GM12878 (cell line): ENCODE results near the gene TTC17. TPM values are rescaled to one million over a fixed set of nuclear protein-coding genes. Genes with fewer than 3 reads are reported as not detected.

Experiments used
- ATAC-seq: fragments of 200-7000 bp; cut with Tn5 transposase; 3 replicates; pipeline ENCODE4 v1.9.1; 2020; ENCODE audit warnings: mild to moderate bottlenecking, moderate library complexity
- BruUV-seq: library from RNA; stranded (reverse); fragments of 400-500 nt; replicated peaks from 2 replicates; lab custom pipeline; 2021; lab: Mats Ljungman, UMichigan
- CTCF ChIA-PET: fragments of 300-600 bp; sonication (Branson Sonifier 250); formaldehyde crosslinking; extraction: SDS; loops from one replicate; lab custom pipeline; 2021; ENCODE audit warnings: inconsistent platforms; lab: Yijun Ruan, JAX
- POLR2A ChIA-PET: fragments of 350-600 bp; formaldehyde crosslinking; extraction: SDS; loops from one replicate; lab custom pipeline; 2021; ENCODE audit warnings: inconsistent platforms; lab: Charles Lee
- RAD21 ChIA-PET: fragments of 300-600 bp; sonication (Branson Sonifier 250); formaldehyde crosslinking; loops from one replicate; lab custom pipeline; 2023; ENCODE audit warnings: antibody characterized with exemption; ENCODE audit not compliant: unreplicated experiment; lab: Charles Lee
- SMC1A ChIA-PET: fragments of 300-600 bp; sonication (Branson Sonifier 250); formaldehyde crosslinking; loops from one replicate; lab custom pipeline; 2023; ENCODE audit not compliant: unreplicated experiment, uncharacterized antibody; lab: Charles Lee
- DNase-seq: peaks from one replicate; pipeline ENCODE4 v3.0.0-alpha.2; 2011; ENCODE audit warnings: low read depth, low spot score
- FAIRE-seq: peaks from 3 replicates; lab custom pipeline; 2011; peaks lifted over from hg19 to GRCh38; lab: Jason Lieb, UNC
- H2AFZ ChIP-seq: 2 replicates; pipeline ENCODE4 v1.6.0; 2011; ENCODE audit warnings: low read depth, low read length, control low read depth; ENCODE audit not compliant: control insufficient read depth
- H3K27ac ChIP-seq: 2 replicates; pipeline ENCODE4 v1.5.1; 2011; ENCODE audit warnings: control low read depth; ENCODE audit not compliant: control insufficient read depth, insufficient read depth
- H3K27me3 ChIP-seq, 2 experiments: replicated peaks in 1 of 2; 2 replicates each; pipeline versions ENCODE4 v1.6.0 to v1.6.1; 2011; ENCODE audit warnings: low read length in 1 of 2; ENCODE audit not compliant: control insufficient read depth in 2 of 2, insufficient read depth in 2 of 2
- H3K36me3 ChIP-seq, 2 experiments: 2 replicates each; pipeline ENCODE4 v1.5.1; 2011; ENCODE audit warnings: low read length in 1 of 2; ENCODE audit not compliant: control insufficient read depth in 2 of 2, insufficient read depth in 2 of 2
- H3K4me1 ChIP-seq: 2 replicates; pipeline ENCODE4 v1.6.1; 2011; ENCODE audit warnings: mild to moderate bottlenecking, low read length, moderate library complexity, mixed read lengths; ENCODE audit not compliant: control insufficient read depth, insufficient read depth
- H3K4me2 ChIP-seq: 2 replicates; pipeline ENCODE4 v1.6.0; 2011; ENCODE audit warnings: control low read depth; ENCODE audit not compliant: control insufficient read depth, insufficient read depth
- H3K4me3 ChIP-seq: fragments of 200-600 bp; sonication (generic); 2 replicates; pipeline ENCODE4 v1.5.1; 2016
- H3K79me2 ChIP-seq: 2 replicates; pipeline ENCODE4 v1.6.0; 2011; ENCODE audit warnings: low read length; ENCODE audit not compliant: control insufficient read depth, insufficient read depth
- H3K9ac ChIP-seq: 2 replicates; pipeline ENCODE4 v1.8.0; 2011; ENCODE audit warnings: low read length, control low read depth, mixed read lengths; ENCODE audit not compliant: control insufficient read depth, insufficient read depth
- H3K9me3 ChIP-seq: replicated peaks from 3 replicates; pipeline ENCODE4 v1.5.1; 2011; ENCODE audit warnings: mild to moderate bottlenecking, low read length; ENCODE audit not compliant: control insufficient read depth, insufficient read depth
- H4K20me1 ChIP-seq: 2 replicates; pipeline ENCODE4 v1.6.0; 2011; ENCODE audit not compliant: control insufficient read depth, insufficient read depth
- ATF7 ChIP-seq: fragments of 450-650 bp; IDR thresholded peaks from 2 replicates; pipeline ENCODE4 v1.6.1; 2016; ENCODE audit warnings: low read depth, mild to moderate bottlenecking
- BHLHE40 ChIP-seq, 2 experiments: fragments of 450-650 bp in 1 of 2; IDR thresholded peaks; 2 replicates each; pipeline ENCODE4 v1.6.1; 2011 to 2017; ENCODE audit warnings: low read depth in 2 of 2, borderline replicate concordance in 1 of 2, improper control_type of control experiment in 1 of 2, low read length in 1 of 2, mild to moderate bottlenecking in 1 of 2
- CHD1 ChIP-seq: IDR thresholded peaks from 2 replicates; pipeline ENCODE4 v1.6.1; 2012; ENCODE audit warnings: low read depth, low read length, improper control_type of control experiment
- CHD2 ChIP-seq: IDR thresholded peaks from 2 replicates; pipeline ENCODE4 v1.6.1; 2011; ENCODE audit warnings: low read depth, low read length, improper control_type of control experiment, borderline replicate concordance
- CREM ChIP-seq: IDR thresholded peaks from 2 replicates; pipeline ENCODE4 v1.6.1; 2014; ENCODE audit warnings: antibody characterized with exemption, low read depth
- DPF2 ChIP-seq: fragments of 450-650 bp; IDR thresholded peaks from 2 replicates; pipeline ENCODE4 v1.6.1; 2017; ENCODE audit warnings: mild to moderate bottlenecking
- NFXL1 ChIP-seq: fragments of 450-650 bp; IDR thresholded peaks from 2 replicates; pipeline ENCODE4 v1.6.1; 2017; ENCODE audit warnings: antibody characterized with exemption, mild to moderate bottlenecking, borderline replicate concordance
- PKNOX1 ChIP-seq: fragments of 450-650 bp; IDR thresholded peaks from 2 replicates; pipeline ENCODE4 v1.6.1; 2016; ENCODE audit warnings: mild to moderate bottlenecking
- POLR2AphosphoS2 ChIP-seq: IDR thresholded peaks from 2 replicates; pipeline ENCODE4 v1.6.1; 2011; ENCODE audit warnings: low read depth, mild to moderate bottlenecking, low read length, improper control_type of control experiment, moderate library complexity
- RAD21 ChIP-seq: IDR thresholded peaks from 2 replicates; pipeline ENCODE4 v1.6.1; 2011; ENCODE audit warnings: mild to moderate bottlenecking, low read depth, low read length, moderate library complexity; ENCODE audit not compliant: insufficient read depth
- RFX5 ChIP-seq: IDR thresholded peaks from 2 replicates; pipeline ENCODE4 v1.6.1; 2011; ENCODE audit warnings: low read depth, low read length, improper control_type of control experiment
- SIN3A ChIP-seq: IDR thresholded peaks from 2 replicates; pipeline ENCODE4 v1.6.1; 2012; ENCODE audit warnings: low read depth, low read length, improper control_type of control experiment
- STAT1 ChIP-seq: fragments of 450-650 bp; conservative IDR thresholded peaks from 2 replicates; pipeline ENCODE4 v1.6.1; 2014; ENCODE audit warnings: antibody characterized with exemption, mild to moderate bottlenecking
- ZBED1 ChIP-seq: IDR thresholded peaks from 2 replicates; pipeline ENCODE4 v1.6.1; 2016; ENCODE audit warnings: borderline replicate concordance
- ZNF217 ChIP-seq: fragments of 450-650 bp; IDR thresholded peaks from 2 replicates; pipeline ENCODE4 v1.6.1; 2017; ENCODE audit warnings: antibody characterized with exemption, mild to moderate bottlenecking
- ZNF274 ChIP-seq: IDR thresholded peaks from one replicate; pipeline ENCODE4 v1.8.0; 2011; ENCODE audit not compliant: insufficient read length, insufficient read depth
- ZNF384 ChIP-seq: IDR thresholded peaks from 2 replicates; pipeline ENCODE4 v1.6.1; 2012; ENCODE audit warnings: low read depth, mild to moderate bottlenecking, low read length, improper control_type of control experiment, borderline replicate concordance
- WGBS: methylation state at CpG from one replicate; pipeline ENCODE4 v1.1.6; 2016; ENCODE audit warnings: low lambda C conversion rate; ENCODE audit not compliant: insufficient replicate concordance, insufficient coverage; ENCODE audit errors: missing lambda C conversion rate; 5-methylcytosine and 5-hydroxymethylcytosine counted together
- in situ Hi-C: fragments of 300-500 bp; cut with MboI; formaldehyde crosslinking; loops from 9 replicates; pipeline ENCODE4 v1.14.3; 2018; ENCODE audit warnings: mixed read lengths
- intact Hi-C: fragments of 100-400 bp; cut with micrococcal nuclease; formaldehyde crosslinking; loops from one replicate; pipeline ENCODE4 v1.14.2; 2022; ENCODE audit not compliant: unreplicated experiment
- polyA plus RNA-seq, 11 experiments: library from polyadenylated mRNA; depleted of rRNA in 4 of 11; unstranded in 6 of 11; stranded (reverse) in 5 of 11; fragments of >200 nt; fragmentation: Nextera tagmentation in 4 of 11; fragmentation: Illumina TruSeq in 1 of 11; extraction: Ambion mirVana in 4 of 11; extraction: Trizol in 1 of 11; gene quantifications; 1 replicate in 1 of 11; 2 replicates in 10 of 11; pipeline versions ENCODE4 v1.2.1 to v1.2.3, GENCODE V29; 2011 to 2016; ENCODE audit warnings: inconsistent platforms in 2 of 11, missing spikeins in 2 of 11, low read depth in 1 of 11
- total RNA-seq, 4 experiments: library from RNA; depleted of rRNA in 3 of 4; stranded (reverse); fragments of >200 nt in 3 of 4; fragmentation: Illumina TruSeq in 1 of 4; extraction: Trizol in 1 of 4; gene quantifications; 2 replicates each; pipeline versions ENCODE4 v1.2.1 to v1.2.3, GENCODE V29; 2013 to 2021
- TF ChIP-seq, protein P1 (sequence below): fragments of 450-650 bp; IDR thresholded peaks from 2 replicates; pipeline ENCODE4 v1.6.1; 2014; ENCODE audit warnings: mild to moderate bottlenecking

The TTC17 gene
- total and polyA plus RNA-seq, 10 of the 15 experiments (the other 5 are each of a cell fraction or from before 2014, with no cell fraction given): 15.9 to 116 (median 41.5) TPM

GRCh38 chr11:43503417-43503816, 144.7 kb downstream of the TTC17 start:
- DNase-seq (no peak), FAIRE-seq (no peak), ATAC-seq (no peak; the same call in 2 of the 3 replicates)
- SMC1A ChIA-PET: interaction anchor here (1.6 kb wide), 1 partner anchor 64 kb away, joined by 7 read pairs; no protein-coding TSS in a partner anchor
- CTCF ChIA-PET: interaction anchor here (1.3 to 3.6 kb wide), 9 partner anchors 11 to 386 kb away, joined by 3 to 31 read pairs (median 9); no protein-coding TSS in a partner anchor
- Histone ChIP-seq H3K4me1 (no peaks in the 10 kb centered on the region), H3K27me3 (no peaks in the 10 kb centered on the region), H3K27ac (no peak overlapping the region), H3K4me2 (no peak overlapping the region), H3K36me3 (no peaks in the 10 kb centered on the region), H3K4me3 (no peak overlapping the region), H2AFZ (no peak overlapping the region), H4K20me1 (no peaks in the 10 kb centered on the region), H3K79me2 (no peaks in the 10 kb centered on the region), H3K9ac (no peak overlapping the region), H3K9me3 (no peaks in the 10 kb centered on the region)
- RAD21 ChIA-PET: interaction anchor here (1.0 to 1.1 kb wide), 4 partner anchors 12 to 348 kb away, joined by 3 to 4 read pairs (median 4); no protein-coding TSS in a partner anchor
- WGBS: 64% methylated on average over 4 of the region's 4 CpGs
- POLR2A ChIA-PET: no interaction called here
- intact Hi-C loops: no loop called here
- TF ChIP-seq DPF2 (no peak), ATF7 (no peak), RAD21 (no peak), POLR2AphosphoS2 (no peak), NFXL1 (no peak), STAT1 (no peak), RFX5 (no peak), CHD2 (no peak), ZBED1 (no peak), SIN3A (no peak), ZNF384 (no peak), ZNF217 (no peak), BHLHE40 (IDR thresholded peaks at IDR 0.05; ENCODE audit: borderline replicate concordance in 1 of 2, low read depth in 2 of 2, low read length in 1 of 2) (no peak), PKNOX1 (no peak), CHD1 (no peak), CREM (no peak), ZNF274 (no peak)
- TF ChIP-seq, protein P1, sequence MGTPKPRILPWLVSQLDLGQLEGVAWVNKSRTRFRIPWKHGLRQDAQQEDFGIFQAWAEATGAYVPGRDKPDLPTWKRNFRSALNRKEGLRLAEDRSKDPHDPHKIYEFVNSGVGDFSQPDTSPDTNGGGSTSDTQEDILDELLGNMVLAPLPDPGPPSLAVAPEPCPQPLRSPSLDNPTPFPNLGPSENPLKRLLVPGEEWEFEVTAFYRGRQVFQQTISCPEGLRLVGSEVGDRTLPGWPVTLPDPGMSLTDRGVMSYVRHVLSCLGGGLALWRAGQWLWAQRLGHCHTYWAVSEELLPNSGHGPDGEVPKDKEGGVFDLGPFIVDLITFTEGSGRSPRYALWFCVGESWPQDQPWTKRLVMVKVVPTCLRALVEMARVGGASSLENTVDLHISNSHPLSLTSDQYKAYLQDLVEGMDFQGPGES: no peak
- BruUV-seq: no TSS peak
- in situ Hi-C loops: no loop called here
